NCI-H2196 treated with DMSO at 0.1 percent for 48 hours (cell line): Measurements from ENCODE around the gene PRDM10.

Experiments used
- DNase-seq: peaks from one replicate; lab custom pipeline; 2025; ENCODE audit not compliant: unreplicated experiment; lab: John Stamatoyannopoulos, UW

The PRDM10 gene

DNA sequence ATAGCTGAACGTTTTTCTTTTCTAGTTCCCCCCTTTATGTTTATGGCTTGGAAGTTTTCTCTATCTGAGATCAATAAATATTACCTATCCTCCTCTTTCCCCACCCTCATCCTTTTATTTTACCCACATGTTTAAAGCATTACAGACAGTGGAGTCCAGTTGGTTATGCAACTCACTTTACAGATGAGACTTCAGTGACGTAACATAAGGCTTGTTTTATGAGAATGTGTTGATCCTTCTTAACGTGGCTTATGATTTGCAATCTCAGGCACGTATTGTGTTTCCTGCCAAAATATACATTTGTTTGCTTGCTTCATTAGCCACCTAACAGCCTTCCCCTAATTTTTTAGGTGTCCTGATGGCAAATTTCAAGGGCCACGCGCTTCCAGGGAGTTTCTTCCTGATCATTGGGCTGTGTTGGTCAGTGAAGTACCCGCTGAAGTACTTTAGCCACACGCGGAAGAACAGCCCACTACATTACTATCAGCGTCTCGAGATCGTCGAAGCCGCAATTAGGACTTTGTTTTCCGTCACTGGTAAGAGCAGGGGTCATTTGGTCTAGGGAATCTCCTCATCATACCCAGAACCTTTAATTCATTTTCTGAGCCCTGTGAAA lies 150.4 kb downstream of the PRDM10 start:
- DNase-seq: no peak
